Measurements from ENCODE around the gene NEGR1.

DNA sequence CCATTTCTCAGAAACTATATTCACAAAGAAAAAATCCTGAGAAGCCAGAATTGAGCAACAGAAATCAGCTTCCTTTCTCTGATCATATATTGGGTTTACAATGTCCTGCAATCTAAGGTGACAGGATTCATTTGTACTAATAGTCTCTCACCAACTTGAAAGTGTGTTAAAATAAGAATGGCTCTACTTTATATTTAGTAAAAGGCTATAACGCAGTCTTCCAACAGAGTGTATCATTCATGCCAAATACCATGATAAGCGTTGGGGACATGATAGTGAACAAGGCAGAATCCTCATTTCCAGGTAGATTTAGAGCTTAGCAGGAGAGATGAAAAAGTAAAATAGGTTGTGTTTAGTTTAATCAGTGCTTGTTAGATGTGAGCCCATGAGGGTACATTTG, 682.3 kb downstream of the NEGR1 start:
- TF ChIP-seq RNF2 (IDR thresholded peaks at IDR 0.05) (no peak), CTCF (IDR thresholded peaks at IDR 0.05 in 2 of 3, conservative IDR thresholded peaks at IDR 0.05 in 1 of 3; ENCODE audit: insufficient read depth in 2 of 3, low read depth in 1 of 3, low read length in 3 of 3) (no peak), MXI1 (IDR thresholded peaks at IDR 0.05; ENCODE audit: low read depth, low read length) (no peak), ZFX (CRISPR knock-in tag; IDR thresholded peaks at IDR 0.05) (no peak), SAFB2 (IDR thresholded peaks at IDR 0.05; ENCODE audit: borderline replicate concordance, low read depth, low read length, severe bottlenecking) (no peak), JUN (IDR thresholded peaks at IDR 0.05; ENCODE audit: borderline replicate concordance, low read depth, low read length) (no peak), JUN (CRISPR knock-in tag; IDR thresholded peaks at IDR 0.05; ENCODE audit: borderline replicate concordance) (no peak), ESRRA (IDR thresholded peaks at IDR 0.05; ENCODE audit: borderline replicate concordance, low read depth) (no peak), BCL6 (CRISPR knock-in tag; IDR thresholded peaks at IDR 0.05) (no peak), CHD1 (IDR thresholded peaks at IDR 0.05; ENCODE audit: low read length) (no peak), FIP1L1 (IDR thresholded peaks at IDR 0.05; ENCODE audit: low read depth, low read length, poor library complexity, severe bottlenecking) (no peak), ZNF23 (CRISPR knock-in tag; IDR thresholded peaks at IDR 0.05) (no peak), JUND (IDR thresholded peaks at IDR 0.05; ENCODE audit: borderline replicate concordance, low read depth, low read length) (no peak), JUND (tag; IDR thresholded peaks at IDR 0.05; ENCODE audit: borderline replicate concordance, low read depth, low read length) (no peak)
